PC-9 (cell line): Measurements from ENCODE around the gene SLC36A3. TPM values are rescaled to one million over a fixed set of nuclear protein-coding genes. Genes with fewer than 3 reads are reported as not detected.
A peak's percentile ranks its signal among the peaks of the same experiment; 100 is the strongest.

ENCODE experiments used
- BruUV-seq: library from RNA; stranded (reverse); fragments of 400-500 nt; replicated peaks from 2 replicates; lab custom pipeline; 2021; lab: Mats Ljungman, UMichigan
- CTCF ChIA-PET: fragments of 300-600 bp; sonication (Branson Sonifier 250); formaldehyde crosslinking; loops from one replicate; lab custom pipeline; 2022; ENCODE audit warnings: antibody characterized with exemption; lab: Charles Lee
- POLR2A ChIA-PET: fragments of 300-600 bp; sonication (Branson Sonifier 250); formaldehyde crosslinking; loops from one replicate; lab custom pipeline; 2022; ENCODE audit warnings: antibody characterized with exemption; ENCODE audit not compliant: unreplicated experiment; lab: Charles Lee
- DNase-seq, 2 experiments: peaks; one replicate each; pipeline versions ENCODE4 v3.0.0 to v3.0.0-alpha.2; 2015 to 2022; ENCODE audit warnings: mixed read lengths in 1 of 2
- H2AFZ ChIP-seq: fragments of 200-600 bp; sonication (generic); 2 replicates; pipeline ENCODE4 v1.8.1; 2017; ENCODE audit warnings: antibody characterized with exemption
- H3F3A ChIP-seq: fragments of 200-600 bp; sonication (generic); 2 replicates; pipeline ENCODE4 v1.8.1; 2017; ENCODE audit warnings: antibody characterized with exemption, mild to moderate bottlenecking, low read depth; ENCODE audit not compliant: insufficient read depth
- H3K27ac ChIP-seq: fragments of 200-600 bp; sonication (generic); 2 replicates; pipeline ENCODE4 v1.6.1; 2016; ENCODE audit warnings: mixed run types
- H3K27me3 ChIP-seq: fragments of 200-600 bp; sonication (generic); 2 replicates; pipeline ENCODE4 v1.6.1; 2016; ENCODE audit warnings: low read depth, mixed run types; ENCODE audit not compliant: insufficient read depth
- H3K36me3 ChIP-seq: fragments of 200-600 bp; sonication (generic); 2 replicates; pipeline ENCODE4 v1.6.1; 2016; ENCODE audit warnings: low read depth, mixed run types
- H3K4me1 ChIP-seq: fragments of 200-600 bp; sonication (generic); replicated peaks from 2 replicates; pipeline ENCODE4 v1.6.1; 2016; ENCODE audit warnings: mixed run types; ENCODE audit not compliant: insufficient read depth
- H3K4me2 ChIP-seq: fragments of 200-600 bp; sonication (generic); 2 replicates; pipeline ENCODE4 v1.6.1; 2017; ENCODE audit warnings: mixed run types
- H3K4me3 ChIP-seq: fragments of 200-600 bp; sonication (generic); 2 replicates; pipeline ENCODE4 v1.6.1; 2016; ENCODE audit warnings: mixed run types
- H3K79me2 ChIP-seq: fragments of 200-600 bp; sonication (generic); 2 replicates; pipeline ENCODE4 v1.6.1; 2017; ENCODE audit warnings: low read depth, mixed run types
- H3K9me2 ChIP-seq: fragments of 200-600 bp; sonication (generic); 2 replicates; pipeline ENCODE4 v1.8.1; 2017; ENCODE audit warnings: mild to moderate bottlenecking; ENCODE audit not compliant: insufficient read depth
- H3K9me3 ChIP-seq: fragments of 200-600 bp; sonication (generic); 2 replicates; pipeline ENCODE4 v1.8.1; 2016; ENCODE audit warnings: low read depth; ENCODE audit not compliant: insufficient read depth
- H4K20me1 ChIP-seq: fragments of 200-600 bp; sonication (generic); 2 replicates; pipeline ENCODE4 v1.8.1; 2017; ENCODE audit not compliant: insufficient read depth
- EZH2 ChIP-seq: fragments of 200-600 bp; sonication (generic); IDR thresholded peaks from 2 replicates; pipeline ENCODE4 v1.8.0; 2017; ENCODE audit warnings: antibody characterized with exemption, low read depth
- intact Hi-C: fragments of 100-400 bp; cut with micrococcal nuclease; formaldehyde crosslinking; loops from one replicate; pipeline ENCODE4 v1.10.0; 2022; ENCODE audit not compliant: unreplicated experiment
- total RNA-seq: library from RNA; stranded (reverse); gene quantifications from 2 replicates; pipeline ENCODE4 v1.2.3, GENCODE V29; 2021
- TF ChIP-seq, protein P1 (sequence below): fragments of 200-600 bp; sonication (generic); conservative IDR thresholded peaks from 2 replicates; pipeline ENCODE4 v1.6.1; 2017; ENCODE audit warnings: mixed run types, antibody characterized with exemption, mild to moderate bottlenecking, moderate library complexity

The SLC36A3 gene
- total RNA-seq, 1 experiment from 2014 or later: not detected

DNA sequence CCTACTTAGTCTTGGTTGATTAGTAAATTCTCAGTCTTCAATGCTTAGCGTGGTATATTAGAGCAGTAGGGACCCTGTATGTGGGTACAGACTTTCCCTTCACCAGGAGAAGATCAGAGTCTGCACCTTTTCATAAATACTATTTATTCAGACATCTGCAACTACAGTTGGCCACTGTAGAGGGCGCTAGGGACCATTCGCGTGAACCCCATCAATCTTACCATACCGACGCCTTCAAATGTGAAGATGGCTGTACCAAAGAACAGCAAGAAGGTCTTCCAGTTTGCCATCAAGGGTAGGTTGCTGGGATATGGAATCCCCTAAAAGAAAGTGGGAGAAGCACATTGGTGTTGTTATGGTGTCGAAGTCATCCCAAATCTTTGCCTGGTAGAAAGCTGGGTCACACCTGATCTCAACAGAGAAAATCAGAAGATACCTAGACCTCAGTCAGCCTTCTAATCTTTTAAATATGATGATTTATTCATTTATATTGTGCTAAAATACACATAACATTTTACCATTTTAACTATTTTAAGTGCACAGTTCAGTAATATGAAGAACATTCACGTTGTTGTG lies 19.1 kb downstream of the SLC36A3 start:
- ChIA-PET CTCF (no interaction called here), POLR2A (no interaction called here)
- intact Hi-C loops: no loop called here
- no peak overlapping the region for H2AFZ ChIP-seq
- no peaks in the 10 kb centered on the region for H4K20me1 ChIP-seq
- H3K4me2 ChIP-seq: no peak overlapping the region
- H3K79me2 ChIP-seq: no peaks in the 10 kb centered on the region
- no peaks in the 10 kb centered on the region for H3K9me2 ChIP-seq
- no peaks in the 10 kb centered on the region for H3K27me3 ChIP-seq
- H3K4me3 ChIP-seq: no peak overlapping the region
- TF ChIP-seq, protein P1, sequence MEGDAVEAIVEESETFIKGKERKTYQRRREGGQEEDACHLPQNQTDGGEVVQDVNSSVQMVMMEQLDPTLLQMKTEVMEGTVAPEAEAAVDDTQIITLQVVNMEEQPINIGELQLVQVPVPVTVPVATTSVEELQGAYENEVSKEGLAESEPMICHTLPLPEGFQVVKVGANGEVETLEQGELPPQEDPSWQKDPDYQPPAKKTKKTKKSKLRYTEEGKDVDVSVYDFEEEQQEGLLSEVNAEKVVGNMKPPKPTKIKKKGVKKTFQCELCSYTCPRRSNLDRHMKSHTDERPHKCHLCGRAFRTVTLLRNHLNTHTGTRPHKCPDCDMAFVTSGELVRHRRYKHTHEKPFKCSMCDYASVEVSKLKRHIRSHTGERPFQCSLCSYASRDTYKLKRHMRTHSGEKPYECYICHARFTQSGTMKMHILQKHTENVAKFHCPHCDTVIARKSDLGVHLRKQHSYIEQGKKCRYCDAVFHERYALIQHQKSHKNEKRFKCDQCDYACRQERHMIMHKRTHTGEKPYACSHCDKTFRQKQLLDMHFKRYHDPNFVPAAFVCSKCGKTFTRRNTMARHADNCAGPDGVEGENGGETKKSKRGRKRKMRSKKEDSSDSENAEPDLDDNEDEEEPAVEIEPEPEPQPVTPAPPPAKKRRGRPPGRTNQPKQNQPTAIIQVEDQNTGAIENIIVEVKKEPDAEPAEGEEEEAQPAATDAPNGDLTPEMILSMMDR: peak; percentile 27; the same call in 1 of the 2 replicates
- no peak for TF ChIP-seq EZH2
- H3F3A ChIP-seq: no peaks in the 10 kb centered on the region
- peaks cover 8% of the 10 kb centered on the region for H3K4me1 ChIP-seq
- no peaks in the 10 kb centered on the region for H3K9me3 ChIP-seq
- BruUV-seq: no TSS peak
- H3K36me3 ChIP-seq: no peaks in the 10 kb centered on the region
- H3K27ac ChIP-seq: no peak overlapping the region
- no peak for DNase-seq

DNA sequence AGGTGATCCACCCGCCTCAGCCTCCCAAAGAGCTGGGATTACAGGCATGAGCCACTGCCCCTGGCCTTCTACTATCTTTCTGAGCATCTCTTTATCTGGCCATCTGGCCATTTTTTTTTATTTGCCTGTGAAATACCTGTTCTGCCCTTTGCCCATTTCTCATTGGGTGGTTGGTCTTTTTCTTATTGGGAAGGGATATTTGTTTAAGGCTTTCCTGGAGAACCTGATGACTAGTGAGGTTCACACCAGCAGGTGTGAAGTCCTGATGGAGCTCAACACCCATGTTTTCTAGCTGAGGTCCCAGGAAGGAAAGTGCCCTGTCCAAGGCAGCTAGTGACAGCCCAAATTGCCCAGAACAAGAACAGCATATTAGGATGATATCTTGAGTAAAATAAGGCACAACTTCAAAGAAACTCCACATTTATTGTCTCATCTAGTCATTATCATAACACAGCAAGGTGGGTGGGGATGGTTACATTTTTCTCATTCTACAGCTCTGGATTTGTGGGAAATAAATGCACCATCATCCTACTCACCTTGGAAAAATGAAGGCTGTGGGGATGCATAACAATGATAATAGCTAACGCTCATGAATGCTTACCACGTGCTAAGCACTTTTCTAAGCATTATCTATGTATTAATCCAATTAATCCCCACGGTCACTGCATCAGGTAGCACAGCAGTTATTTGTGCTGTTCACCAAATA lies 20.3 kb downstream of the SLC36A3 start:
- H3K79me2 ChIP-seq: no peaks in the 10 kb centered on the region
- no peak overlapping the region for H3K4me2 ChIP-seq
- no TSS peak for BruUV-seq
- ChIA-PET POLR2A (interaction anchor here (0.6 kb wide), 1 partner anchor 164 kb away, joined by 5 read pairs; the partner anchor contains the start of gene SLC36A1), CTCF (no interaction called here)
- peak in 1 of 2 experiments; percentile 46 for DNase-seq
- H3K9me2 ChIP-seq: no peaks in the 10 kb centered on the region
- no peak overlapping the region for H3K4me3 ChIP-seq
- no peak overlapping the region for H3K27ac ChIP-seq
- intact Hi-C loops: no loop called here
- no peaks in the 10 kb centered on the region for H4K20me1 ChIP-seq
- H3K27me3 ChIP-seq: no peaks in the 10 kb centered on the region
- no peak overlapping the region for H2AFZ ChIP-seq
- no peak for TF ChIP-seq EZH2
- TF ChIP-seq, protein P1: no peak
- no peaks in the 10 kb centered on the region for H3F3A ChIP-seq
- H3K36me3 ChIP-seq: no peaks in the 10 kb centered on the region
- peaks cover 8% of the 10 kb centered on the region for H3K4me1 ChIP-seq
- no peaks in the 10 kb centered on the region for H3K9me3 ChIP-seq

DNA sequence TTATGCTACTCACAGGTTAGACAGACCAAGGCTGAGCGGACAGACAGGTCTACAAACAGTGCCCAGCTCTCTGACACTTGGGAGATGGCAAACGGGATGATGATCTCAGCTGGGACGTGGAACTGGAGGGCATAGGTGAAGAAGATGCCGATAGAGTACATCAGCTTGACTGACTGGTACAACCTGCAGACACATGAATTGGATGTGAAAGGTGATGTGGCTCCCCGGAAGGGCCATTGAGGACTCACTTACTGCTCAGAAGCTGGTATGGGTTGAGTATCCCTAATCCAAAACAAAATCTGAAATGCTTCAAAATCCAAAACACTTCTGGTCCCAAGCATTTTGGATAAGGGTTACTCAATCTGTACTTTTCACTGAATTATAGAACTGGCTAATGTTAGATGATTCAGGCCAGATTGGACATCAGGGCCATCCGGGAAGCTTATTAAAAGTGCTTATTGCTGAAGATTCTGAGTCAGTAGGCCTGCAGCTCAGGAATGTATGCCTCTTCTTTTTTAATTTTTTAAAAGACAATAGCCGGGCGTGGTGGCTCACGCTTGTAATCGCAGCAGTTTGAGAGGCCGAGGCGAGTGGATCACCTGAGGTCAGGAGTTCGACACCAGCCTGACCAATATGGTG lies 22.4 kb downstream of the SLC36A3 start:
- Histone ChIP-seq H3K9me2 (no peaks in the 10 kb centered on the region), H3K36me3 (no peaks in the 10 kb centered on the region), H2AFZ (no peak overlapping the region), H3K9me3 (no peaks in the 10 kb centered on the region), H3K27me3 (no peaks in the 10 kb centered on the region), H3K4me3 (no peak overlapping the region), H4K20me1 (no peaks in the 10 kb centered on the region), H3K4me1 (peaks cover 5% of the 10 kb centered on the region), H3K79me2 (no peaks in the 10 kb centered on the region), H3F3A (no peaks in the 10 kb centered on the region), H3K27ac (no peak overlapping the region), H3K4me2 (no peak overlapping the region)
- POLR2A ChIA-PET: no interaction called here
- TF ChIP-seq EZH2: no peak
- TF ChIP-seq, protein P1: no peak
- CTCF ChIA-PET: interaction anchor here (0.6 kb wide), 1 partner anchor 40 kb away, joined by 5 read pairs; no protein-coding TSS in a partner anchor
- DNase-seq: peak in 1 of 2 experiments; percentile 22
- intact Hi-C loops: no loop called here
- no TSS peak for BruUV-seq
